ENCODE results near the gene SLC35A4.

SLC35A4 gene

DNA sequence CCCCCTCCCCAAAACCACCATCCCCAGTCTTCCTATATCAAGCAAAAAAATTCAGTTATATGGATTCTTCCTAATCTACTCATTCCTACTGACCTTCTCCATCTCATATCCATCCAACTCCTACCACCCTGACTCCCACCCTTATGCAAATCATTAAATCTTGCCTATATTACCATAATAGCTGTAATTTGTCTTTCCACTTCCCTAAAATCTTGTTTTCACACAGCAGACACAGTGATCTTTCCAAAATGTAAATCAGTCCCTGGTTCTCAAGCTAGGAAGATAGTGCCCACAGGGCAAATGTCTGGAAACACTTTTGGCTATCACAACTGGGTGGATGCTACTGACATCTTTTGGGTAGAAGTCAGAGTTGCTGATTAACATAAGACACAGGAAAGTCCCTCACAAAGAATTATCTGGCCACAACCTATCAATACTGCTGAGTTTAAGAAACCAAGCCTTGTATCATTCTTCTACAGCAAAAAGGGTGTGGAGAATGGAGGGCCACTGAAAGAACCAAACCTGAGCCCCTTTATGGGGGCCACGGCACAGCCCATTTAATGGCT is 8.8 kb upstream of the SLC35A4 start:
- TF ChIP-seq EZH2 (IDR thresholded peaks at IDR 0.05; ENCODE audit: borderline replicate concordance, low read length) = no peak
- TF ChIP-seq, protein P1, sequence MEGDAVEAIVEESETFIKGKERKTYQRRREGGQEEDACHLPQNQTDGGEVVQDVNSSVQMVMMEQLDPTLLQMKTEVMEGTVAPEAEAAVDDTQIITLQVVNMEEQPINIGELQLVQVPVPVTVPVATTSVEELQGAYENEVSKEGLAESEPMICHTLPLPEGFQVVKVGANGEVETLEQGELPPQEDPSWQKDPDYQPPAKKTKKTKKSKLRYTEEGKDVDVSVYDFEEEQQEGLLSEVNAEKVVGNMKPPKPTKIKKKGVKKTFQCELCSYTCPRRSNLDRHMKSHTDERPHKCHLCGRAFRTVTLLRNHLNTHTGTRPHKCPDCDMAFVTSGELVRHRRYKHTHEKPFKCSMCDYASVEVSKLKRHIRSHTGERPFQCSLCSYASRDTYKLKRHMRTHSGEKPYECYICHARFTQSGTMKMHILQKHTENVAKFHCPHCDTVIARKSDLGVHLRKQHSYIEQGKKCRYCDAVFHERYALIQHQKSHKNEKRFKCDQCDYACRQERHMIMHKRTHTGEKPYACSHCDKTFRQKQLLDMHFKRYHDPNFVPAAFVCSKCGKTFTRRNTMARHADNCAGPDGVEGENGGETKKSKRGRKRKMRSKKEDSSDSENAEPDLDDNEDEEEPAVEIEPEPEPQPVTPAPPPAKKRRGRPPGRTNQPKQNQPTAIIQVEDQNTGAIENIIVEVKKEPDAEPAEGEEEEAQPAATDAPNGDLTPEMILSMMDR (IDR thresholded peaks at IDR 0.05; ENCODE audit: low read length) = no peak
- no peaks in the 10 kb centered on the region for H3K9me3 ChIP-seq (ENCODE audit: low read length)
- peaks cover 17% of the 10 kb centered on the region for H3K79me2 ChIP-seq (ENCODE audit: insufficient read depth, low read length)
- no peaks in the 10 kb centered on the region for H3K9me2 ChIP-seq (ENCODE audit: low read depth, low read length)
- H3K4me1 ChIP-seq (ENCODE audit: insufficient read depth, low read length, severe bottlenecking) = peaks cover 34% of the 10 kb centered on the region
- H3F3A ChIP-seq (ENCODE audit: insufficient read depth, low read length) = no peaks in the 10 kb centered on the region
- H3K4me3 ChIP-seq (ENCODE audit: low read depth, low read length, poor library complexity, severe bottlenecking) = peak overlapping the region; percentile 87
- peaks cover 33% of the 10 kb centered on the region for H3K36me3 ChIP-seq (ENCODE audit: insufficient read depth, low read length)
- peak overlapping the region; percentile 36 for H3K27ac ChIP-seq (ENCODE audit: low read depth, low read length, poor library complexity, severe bottlenecking)
- peak overlapping the region; percentile 72 for H3K4me2 ChIP-seq (ENCODE audit: low read length)
- H3K27me3 ChIP-seq (ENCODE audit: insufficient read depth, low read length) = no peaks in the 10 kb centered on the region
- H2AFZ ChIP-seq (ENCODE audit: low read length) = no peak overlapping the region
- peak overlapping the region; percentile 90 for H3K9ac ChIP-seq (ENCODE audit: low read length)
- no peaks in the 10 kb centered on the region for H4K20me1 ChIP-seq (ENCODE audit: insufficient read depth, low read length)

DNA sequence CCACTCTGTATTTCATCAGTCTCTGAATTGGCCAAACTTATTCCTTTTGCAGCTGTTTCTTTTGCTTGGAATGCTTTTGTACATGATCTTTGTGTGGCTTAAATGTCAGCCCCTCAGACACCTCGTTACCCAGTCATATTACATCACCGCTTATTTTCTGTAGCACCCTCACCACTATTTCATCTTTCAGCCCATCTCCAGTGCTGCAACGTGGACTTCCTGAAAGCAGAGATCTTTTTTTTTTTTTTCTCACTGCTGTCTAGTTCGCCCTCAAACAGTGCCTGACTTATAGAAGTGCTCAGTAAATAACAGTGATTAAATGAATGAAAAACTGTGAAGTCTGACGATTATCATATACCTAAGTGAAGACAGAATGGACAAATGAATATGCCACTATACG is 8.2 kb upstream of the SLC35A4 start:
- Histone ChIP-seq H3K4me3 (ENCODE audit: low read depth, low read length, poor library complexity, severe bottlenecking) (peak overlapping the region; percentile 87), H3K9ac (ENCODE audit: low read length) (peak overlapping the region; percentile 90), H3K4me1 (ENCODE audit: insufficient read depth, low read length, severe bottlenecking) (peaks cover 34% of the 10 kb centered on the region), H3F3A (ENCODE audit: insufficient read depth, low read length) (no peaks in the 10 kb centered on the region), H3K4me2 (ENCODE audit: low read length) (peak overlapping the region; percentile 72), H3K36me3 (ENCODE audit: insufficient read depth, low read length) (peaks cover 27% of the 10 kb centered on the region), H3K9me2 (ENCODE audit: low read depth, low read length) (no peaks in the 10 kb centered on the region), H3K27me3 (ENCODE audit: insufficient read depth, low read length) (no peaks in the 10 kb centered on the region), H4K20me1 (ENCODE audit: insufficient read depth, low read length) (no peaks in the 10 kb centered on the region), H3K27ac (ENCODE audit: low read depth, low read length, poor library complexity, severe bottlenecking) (peak overlapping the region; percentile 75), H2AFZ (ENCODE audit: low read length) (no peak overlapping the region), H3K9me3 (ENCODE audit: low read length) (no peaks in the 10 kb centered on the region), H3K79me2 (ENCODE audit: insufficient read depth, low read length) (peaks cover 17% of the 10 kb centered on the region)
- TF ChIP-seq, protein P1 (IDR thresholded peaks at IDR 0.05; ENCODE audit: low read length) = no peak
- no peak for TF ChIP-seq EZH2 (IDR thresholded peaks at IDR 0.05; ENCODE audit: borderline replicate concordance, low read length)

DNA sequence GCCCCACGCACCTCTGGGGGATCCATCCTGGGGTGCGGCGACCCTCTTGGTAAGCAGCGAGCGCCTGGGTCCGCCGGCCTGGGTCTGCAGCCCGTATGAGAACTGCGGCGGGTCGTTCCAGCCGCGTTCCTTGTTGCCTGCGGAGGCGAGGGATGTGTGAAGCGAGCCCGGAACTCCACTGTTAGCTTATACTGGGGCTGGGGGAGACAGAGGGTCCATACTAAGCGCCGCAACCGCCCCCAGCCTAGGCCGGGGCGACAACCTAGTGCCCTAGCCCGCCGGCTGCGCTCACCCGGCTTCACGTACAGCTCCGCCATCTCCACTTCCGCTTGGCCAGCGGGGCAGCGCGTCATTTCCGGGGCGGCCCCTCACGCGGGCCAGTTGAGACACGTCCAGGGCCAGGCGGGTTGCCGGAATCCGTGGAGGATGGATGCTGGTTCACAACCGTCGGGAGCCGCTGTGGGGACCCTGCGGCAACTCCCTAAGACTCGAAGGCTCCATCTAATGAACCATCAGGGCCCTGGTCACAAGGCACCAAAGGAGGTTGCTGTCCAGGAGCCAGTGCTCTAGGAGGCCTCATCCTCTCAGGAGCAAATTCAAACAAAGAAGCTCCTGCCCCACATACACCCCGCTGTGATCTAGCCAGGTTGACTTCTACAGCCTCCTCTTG is 7.4 kb upstream of the SLC35A4 start, which contains the start of gene SRA1:
TSS of gene SRA1 (minus strand) at position 338 of the 670 bp plus-strand sequence. CDS start at position 317, 21 bp downstream.
- H2AFZ ChIP-seq (ENCODE audit: low read length) = no peak within 1 kb of the TSS
- H3K36me3 ChIP-seq (ENCODE audit: insufficient read depth, low read length) = peaks cover 19% of the 10 kb centered on the region
- peak within 1 kb of the TSS; percentile 75 for H3K27ac ChIP-seq (ENCODE audit: low read depth, low read length, poor library complexity, severe bottlenecking)
- peaks cover 17% of the 10 kb centered on the region for H3K79me2 ChIP-seq (ENCODE audit: insufficient read depth, low read length)
- TF ChIP-seq, protein P1 (IDR thresholded peaks at IDR 0.05; ENCODE audit: low read length) = no peak
- TF ChIP-seq EZH2 (IDR thresholded peaks at IDR 0.05; ENCODE audit: borderline replicate concordance, low read length) = no peak
- H3K9ac ChIP-seq (ENCODE audit: low read length) = peak within 1 kb of the TSS; percentile 90
- H3K9me3 ChIP-seq (ENCODE audit: low read length) = no peaks in the 10 kb centered on the region
- peak within 1 kb of the TSS; percentile 72 for H3K4me2 ChIP-seq (ENCODE audit: low read length)
- no peaks in the 10 kb centered on the region for H4K20me1 ChIP-seq (ENCODE audit: insufficient read depth, low read length)
- peaks cover 34% of the 10 kb centered on the region for H3K4me1 ChIP-seq (ENCODE audit: insufficient read depth, low read length, severe bottlenecking)
- H3F3A ChIP-seq (ENCODE audit: insufficient read depth, low read length) = no peaks in the 10 kb centered on the region
- H3K9me2 ChIP-seq (ENCODE audit: low read depth, low read length) = no peaks in the 10 kb centered on the region
- peak within 1 kb of the TSS; percentile 87 for H3K4me3 ChIP-seq (ENCODE audit: low read depth, low read length, poor library complexity, severe bottlenecking)
- no peaks in the 10 kb centered on the region for H3K27me3 ChIP-seq (ENCODE audit: insufficient read depth, low read length)
